Tibial nerve (tissue), 3 donors: Measurements from ENCODE around the gene TLE1.

Experiments
- CTCF ChIP-seq, 5 experiments: fragments of 200-600 bp in 3 of 5; fragments of 450-650 bp in 2 of 5; sonication (generic) in 3 of 5; IDR thresholded peaks; one replicate each; pipeline ENCODE4 v1.5.1; 2016 to 2019; ENCODE audit warnings: antibody characterized with exemption in 5 of 5, mild to moderate bottlenecking in 3 of 5, moderate library complexity in 2 of 5
- POLR2A ChIP-seq, 2 donors: fragments of 450-650 bp; IDR thresholded peaks; one replicate each; pipeline ENCODE4 v1.6.1; 2017; ENCODE audit warnings: antibody characterized with exemption in 2 of 2, mild to moderate bottlenecking in 2 of 2, moderate library complexity in 2 of 2

- no peak for TF ChIP-seq POLR2A (IDR thresholded peaks at IDR 0.05)
- no peak for TF ChIP-seq CTCF (IDR thresholded peaks at IDR 0.05)
Observed at GRCh38 chr9:81563020-81563407, 126.3 kb downstream of the TLE1 start.
